HG03108 (cell line): Measurements from ENCODE around the gene PLAAT2.

ENCODE experiments used
- ATAC-seq: cut with Tn5 transposase; IDR thresholded peaks from one replicate; pipeline ENCODE4 v1.9.1; 2021; ENCODE audit warnings: moderate library complexity; ENCODE audit not compliant: unreplicated experiment

Gene PLAAT2

DNA sequence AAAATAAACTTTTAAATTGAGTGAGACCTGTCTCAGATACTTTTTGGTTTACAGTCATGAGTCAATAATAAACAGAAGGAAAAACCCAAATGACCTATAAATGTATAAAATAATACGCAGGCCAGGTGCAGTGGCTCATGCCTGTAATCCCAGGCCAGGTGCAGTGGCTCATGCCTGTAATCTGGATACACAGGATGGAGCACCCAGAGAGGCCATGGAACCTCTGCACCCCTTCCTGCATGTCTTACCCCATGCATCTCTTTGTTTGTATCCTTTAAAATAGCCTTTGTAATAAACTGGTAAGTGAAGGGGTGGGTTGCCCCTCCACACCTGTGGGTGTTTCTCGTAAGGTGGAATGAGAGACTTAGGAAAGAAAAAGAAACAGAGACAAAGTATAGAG lies 35.5 kb downstream of the PLAAT2 start:
- ATAC-seq = no peak

DNA sequence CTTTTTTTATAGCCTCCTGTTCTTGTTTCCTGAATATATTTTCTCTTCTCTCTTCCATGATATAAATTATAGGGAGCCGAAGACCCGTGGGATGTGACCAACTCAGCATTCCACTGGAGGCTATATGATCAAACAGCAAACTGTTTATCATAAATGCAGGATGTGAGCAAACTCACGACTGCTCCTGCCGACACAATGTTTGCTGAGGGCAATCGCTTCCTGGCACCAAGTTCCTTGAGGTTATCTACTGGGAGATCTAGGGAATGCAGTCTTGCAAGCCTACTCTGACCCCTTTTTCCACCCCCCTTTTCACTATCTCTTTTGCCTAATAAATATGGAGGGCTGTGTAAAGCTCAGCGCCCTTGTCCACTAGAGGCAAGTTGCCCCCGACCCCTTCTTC lies 40.0 kb downstream of the PLAAT2 start:
- no peak for ATAC-seq

DNA sequence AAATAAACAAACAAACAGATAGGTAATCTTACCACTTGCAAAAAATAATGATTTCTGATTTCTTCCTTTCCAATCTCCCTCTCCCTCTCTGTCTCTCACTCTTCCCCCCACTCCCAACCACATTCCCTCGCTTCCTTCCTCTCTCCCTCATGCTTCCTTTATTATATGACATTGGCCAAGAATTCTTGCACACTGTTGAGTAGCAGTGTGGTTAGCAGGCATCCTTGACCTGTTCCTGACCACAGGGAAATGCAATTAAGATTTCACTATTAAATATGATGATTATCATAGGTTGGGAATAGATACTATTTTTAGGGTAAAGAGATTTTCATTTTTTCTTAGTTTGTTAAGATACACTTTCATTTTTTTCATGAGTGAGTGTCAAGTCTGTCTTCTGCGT lies 41.3 kb downstream of the PLAAT2 start:
- ATAC-seq = no peak

DNA sequence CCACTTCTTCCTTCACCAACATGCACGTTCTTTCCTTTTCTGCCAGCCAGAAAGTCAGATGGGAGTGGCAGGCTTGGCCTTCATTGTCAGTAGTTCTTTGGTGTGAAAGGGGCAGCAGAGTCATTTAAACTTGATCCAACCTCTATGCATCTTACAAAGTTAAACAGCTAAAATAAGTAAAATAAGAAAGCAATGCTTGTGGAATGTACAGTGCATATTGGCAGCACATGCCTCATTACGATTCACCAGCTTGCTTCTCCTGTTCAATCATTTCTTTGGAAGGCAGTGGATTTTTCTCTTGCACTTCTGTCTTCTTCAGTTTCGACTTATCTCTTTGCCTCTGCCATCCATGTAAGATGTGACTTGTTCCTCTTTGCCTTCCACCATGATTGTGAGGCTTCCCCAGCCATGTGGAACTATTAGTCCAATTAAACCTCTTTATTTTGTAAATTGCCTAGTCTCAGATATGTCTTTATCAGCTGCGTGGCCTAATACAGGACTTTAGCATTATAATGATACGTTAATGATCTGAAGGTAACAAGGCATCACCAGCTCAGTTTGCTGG lies 42.5 kb downstream of the PLAAT2 start:
- ATAC-seq = no peak

DNA sequence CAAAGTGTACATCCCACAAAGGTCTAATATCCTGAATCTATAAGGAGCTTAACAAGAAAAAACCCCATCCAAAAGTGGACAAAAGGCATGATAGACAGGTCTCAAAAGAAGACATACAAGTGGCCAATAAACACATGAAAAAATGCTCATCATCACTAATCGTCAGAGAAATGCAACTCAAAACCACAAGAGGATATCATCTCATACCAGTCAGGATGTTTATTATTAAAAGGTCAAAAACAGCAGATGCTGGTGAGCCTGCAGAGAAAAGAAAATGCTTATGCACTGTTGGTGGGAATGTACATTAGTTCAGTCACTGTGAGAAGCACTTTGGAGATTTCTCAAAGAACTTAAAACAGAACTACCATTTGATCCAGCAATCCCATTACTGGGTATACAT lies 44.6 kb downstream of the PLAAT2 start:
- ATAC-seq = no peak

DNA sequence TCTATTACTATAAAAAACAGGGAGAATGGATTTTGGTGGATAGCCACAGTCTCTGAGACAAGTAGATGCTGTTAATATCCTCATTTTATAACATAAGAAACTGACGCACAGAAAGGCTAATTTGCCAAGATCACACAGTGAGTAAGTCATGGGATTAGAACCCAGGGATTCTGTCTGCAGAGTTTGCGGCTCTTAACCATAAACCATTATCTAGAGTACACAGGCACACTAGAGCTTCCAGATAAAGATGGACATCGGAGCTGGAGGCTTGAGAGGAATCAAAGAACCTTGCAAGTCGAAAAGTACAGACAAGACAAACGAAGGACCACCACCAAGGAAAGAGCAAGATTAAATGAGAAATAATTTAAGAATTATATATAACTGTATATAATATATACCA lies 46.0 kb downstream of the PLAAT2 start:
- ATAC-seq = no peak

DNA sequence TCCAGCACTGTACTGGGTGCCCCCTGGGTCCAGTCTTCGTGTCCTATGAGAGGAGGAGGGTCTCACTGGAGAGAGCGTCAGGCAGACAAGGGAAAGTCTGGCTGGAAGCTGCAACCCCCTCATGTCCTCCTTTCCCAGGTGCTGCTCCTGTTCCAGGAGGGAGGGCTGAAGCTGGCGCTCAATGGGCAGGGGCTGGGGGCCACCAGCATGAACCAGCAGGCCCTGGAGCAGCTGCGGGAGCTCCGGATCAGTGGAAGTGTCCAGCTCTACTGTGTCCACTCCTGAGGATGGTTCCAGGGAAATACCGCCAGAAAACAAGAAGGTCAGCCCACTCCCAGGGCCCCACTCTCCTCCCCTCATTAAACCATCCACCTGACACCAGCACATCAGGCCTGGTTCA lies 47.1 kb downstream of the PLAAT2 start:
- no peak for ATAC-seq

DNA sequence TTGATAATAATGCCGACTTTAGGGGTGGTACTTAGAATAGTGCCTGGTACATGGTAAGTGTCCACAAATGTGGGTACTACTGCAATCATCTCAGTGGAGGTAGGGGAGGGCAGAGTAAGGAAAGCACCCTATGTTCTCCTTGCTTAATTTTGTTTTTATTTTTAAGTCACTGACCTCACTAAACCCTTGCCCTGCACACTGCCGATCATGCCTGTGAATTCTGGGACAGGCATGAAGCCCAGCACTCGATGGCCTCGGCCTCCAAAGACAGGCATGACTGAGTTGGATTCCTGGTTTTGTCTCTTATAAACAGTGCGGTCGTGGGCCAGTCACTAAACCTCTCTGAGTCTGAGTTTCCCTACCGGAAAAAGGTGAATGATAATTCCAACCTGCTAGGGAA lies 50.4 kb downstream of the PLAAT2 start:
- no peak for ATAC-seq

DNA sequence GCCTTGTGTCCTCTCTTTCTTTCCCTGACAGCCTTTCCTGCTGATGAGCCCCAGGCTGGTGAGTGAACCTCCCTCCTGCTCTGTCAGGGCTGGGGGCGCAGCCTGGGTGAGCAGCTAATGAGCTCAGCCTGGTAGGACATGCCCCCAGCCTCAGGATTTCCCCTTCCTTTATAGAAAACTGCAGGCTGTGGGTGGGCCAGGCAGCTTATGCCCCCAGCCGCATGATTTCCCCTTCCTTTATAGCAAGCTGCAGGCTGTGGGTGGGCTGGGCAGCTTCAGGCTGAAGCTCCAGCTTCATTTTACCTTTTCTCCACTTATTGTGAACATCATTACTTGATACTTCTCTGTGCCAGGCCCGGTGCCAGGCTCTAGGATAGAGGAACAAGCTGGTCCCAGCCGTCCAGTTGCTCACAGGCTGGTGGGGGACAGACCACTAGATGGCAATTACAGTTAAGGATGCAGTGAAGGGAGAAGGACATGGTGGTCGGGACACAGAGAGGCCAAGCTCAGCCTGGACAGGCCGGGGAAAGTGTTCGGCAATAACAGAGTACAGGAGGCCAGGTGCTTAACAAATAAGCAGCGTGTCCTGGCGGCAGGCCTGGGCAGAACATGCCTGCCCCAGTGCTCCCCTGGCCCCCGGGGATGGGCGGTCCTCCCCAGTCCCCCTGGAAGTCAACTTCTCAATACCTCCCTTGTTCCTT lies 52.0 kb downstream of the PLAAT2 start:
- ATAC-seq = no peak

DNA sequence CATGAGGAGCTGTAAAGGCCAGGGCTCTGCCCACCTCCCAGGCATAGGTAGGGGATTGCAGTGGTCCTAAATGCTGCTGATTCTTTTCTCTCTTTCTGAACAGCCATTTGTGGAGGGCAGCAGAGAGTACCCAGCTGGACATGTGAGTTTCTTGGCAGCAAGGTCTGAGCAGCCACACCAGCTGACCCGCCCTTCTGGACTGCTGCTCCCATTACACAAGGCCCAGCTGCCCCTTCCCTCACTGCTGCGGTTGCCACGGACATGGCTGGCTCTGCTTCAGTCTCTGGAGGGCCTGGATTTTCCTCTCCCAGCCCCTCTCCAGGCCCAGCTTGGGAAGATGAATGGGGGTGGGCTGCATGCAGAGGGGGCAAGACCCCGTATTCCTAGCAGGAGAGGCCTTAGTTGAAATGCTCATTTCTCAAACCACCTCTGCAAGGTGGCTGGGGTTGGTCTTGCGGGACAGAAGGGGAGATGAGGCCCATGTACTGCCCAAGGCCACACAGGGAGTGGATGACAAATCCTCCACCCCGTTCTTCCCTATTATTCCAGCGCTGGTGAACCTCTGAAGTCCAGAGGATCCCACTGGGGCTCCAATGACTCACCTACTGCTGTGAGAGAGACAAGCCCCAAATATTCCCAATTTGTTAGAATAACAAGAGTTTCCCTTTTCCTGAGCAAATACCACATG lies 52.7 kb downstream of the PLAAT2 start:
- ATAC-seq = no peak

DNA sequence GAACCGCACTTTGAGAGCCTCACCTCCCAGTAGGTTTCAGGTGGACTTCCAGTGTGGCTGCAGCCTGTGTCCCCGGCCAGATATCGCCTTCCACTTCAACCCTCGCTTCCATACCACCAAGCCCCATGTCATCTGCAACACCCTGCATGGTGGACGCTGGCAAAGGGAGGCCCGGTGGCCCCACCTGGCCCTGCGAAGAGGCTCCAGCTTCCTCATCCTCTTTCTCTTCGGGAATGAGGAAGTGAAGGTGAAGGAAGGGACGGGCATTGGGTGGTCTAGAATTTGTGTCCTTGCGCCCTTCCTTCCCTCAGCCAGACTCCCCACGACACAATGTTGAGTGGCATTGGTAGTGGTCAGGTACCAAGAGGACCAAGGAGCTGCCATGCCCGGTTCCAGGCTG lies 54.4 kb downstream of the PLAAT2 start:
- no peak for ATAC-seq

DNA sequence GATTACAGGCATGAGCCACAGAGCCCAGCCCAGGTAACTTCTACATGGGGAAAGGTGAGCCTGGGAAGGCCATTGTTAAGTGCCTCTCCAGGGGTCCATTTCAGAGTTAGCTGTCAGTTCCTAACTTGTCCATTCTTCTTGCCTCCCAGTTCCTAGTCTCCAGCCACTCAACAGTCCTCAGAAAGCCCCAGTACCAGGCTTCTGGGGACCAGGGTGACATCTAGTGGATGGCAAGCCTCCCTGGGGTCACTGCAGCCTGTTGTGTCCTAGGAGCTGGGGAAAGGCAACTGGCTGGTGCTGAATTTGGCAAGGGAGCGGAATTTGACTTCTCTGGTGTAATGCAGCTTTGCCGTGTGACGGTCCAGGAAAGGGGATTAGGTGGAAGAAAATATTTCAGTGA lies 55.2 kb downstream of the PLAAT2 start:
- no peak for ATAC-seq

DNA sequence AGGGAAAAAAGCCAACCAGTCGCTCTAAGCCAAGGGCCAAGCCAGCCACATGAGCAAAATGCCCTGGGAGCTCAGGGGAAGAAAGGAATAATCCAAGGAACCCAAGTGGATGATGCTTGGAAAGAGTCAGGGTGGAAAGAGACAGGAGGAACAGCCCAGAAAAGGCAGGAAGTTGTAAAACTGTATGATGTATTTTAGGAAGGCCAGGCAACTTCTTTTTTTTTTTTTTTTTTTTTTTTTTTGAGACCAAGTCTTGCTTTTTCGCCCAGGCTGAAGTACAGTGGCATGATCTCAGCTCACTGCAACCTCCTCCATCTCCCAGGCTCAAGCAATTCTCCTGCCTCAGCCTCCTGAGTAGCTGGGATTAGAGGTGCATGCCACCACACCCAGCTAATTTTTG lies 55.7 kb downstream of the PLAAT2 start:
- ATAC-seq = no peak

DNA sequence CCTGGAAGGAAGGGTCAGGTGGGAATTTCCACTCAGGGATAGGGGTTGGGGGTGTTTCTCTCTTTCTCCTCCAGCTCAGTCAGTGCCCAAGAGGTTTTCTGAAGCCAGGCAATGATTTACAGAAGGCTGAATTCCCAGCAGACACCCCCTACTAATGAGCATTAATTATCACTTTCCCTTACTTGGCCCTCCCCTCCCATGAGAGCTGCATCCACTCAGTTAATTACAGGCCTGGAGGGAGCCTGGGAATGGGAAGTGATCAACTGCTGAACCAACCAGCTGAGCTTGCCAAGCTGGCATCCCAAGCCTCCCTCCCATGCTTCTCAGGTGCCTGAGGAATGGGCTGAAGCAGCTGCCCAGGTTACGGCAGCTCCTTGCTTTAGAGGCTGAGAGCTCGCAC lies 56.3 kb downstream of the PLAAT2 start:
- ATAC-seq = no peak

DNA sequence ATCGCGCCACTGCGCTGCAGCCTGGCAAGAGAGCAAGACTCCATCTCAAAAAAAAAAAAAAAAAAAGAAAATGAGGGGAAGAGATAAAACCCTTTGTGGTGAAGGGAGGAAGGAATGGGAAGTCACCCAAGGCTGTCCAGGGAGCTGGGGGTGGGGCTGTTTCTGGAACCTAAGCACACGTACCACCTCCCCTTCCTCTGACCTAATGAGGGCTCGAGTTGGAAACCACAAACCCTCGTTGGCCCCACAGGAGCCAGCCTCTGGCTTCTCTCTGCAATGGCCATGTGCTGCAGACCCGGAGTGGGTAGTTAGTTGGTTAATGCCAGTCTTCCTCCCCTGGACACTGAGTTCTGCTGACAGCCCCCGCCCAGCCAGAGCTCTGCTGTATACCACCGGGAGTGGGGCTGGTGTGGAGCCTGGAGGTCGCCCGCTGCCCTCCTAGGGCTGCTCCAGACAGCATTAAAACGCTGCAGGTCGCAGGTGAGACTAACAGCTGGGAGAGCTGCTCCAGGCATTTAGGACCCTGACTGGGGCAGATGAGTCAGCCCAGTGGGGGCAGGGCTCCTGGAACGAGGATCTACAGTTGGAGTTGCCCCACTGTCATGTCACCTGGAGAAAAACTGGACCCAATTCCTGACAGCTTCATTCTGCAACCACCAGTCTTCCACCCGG lies 57.2 kb downstream of the PLAAT2 start, which contains the start of gene LGALS12:
Gene LGALS12, plus strand, starts transcription at position 228 of the 672 bp plus-strand sequence. Its CDS starts 375 bp downstream, at position 603.
- ATAC-seq = no peak

DNA sequence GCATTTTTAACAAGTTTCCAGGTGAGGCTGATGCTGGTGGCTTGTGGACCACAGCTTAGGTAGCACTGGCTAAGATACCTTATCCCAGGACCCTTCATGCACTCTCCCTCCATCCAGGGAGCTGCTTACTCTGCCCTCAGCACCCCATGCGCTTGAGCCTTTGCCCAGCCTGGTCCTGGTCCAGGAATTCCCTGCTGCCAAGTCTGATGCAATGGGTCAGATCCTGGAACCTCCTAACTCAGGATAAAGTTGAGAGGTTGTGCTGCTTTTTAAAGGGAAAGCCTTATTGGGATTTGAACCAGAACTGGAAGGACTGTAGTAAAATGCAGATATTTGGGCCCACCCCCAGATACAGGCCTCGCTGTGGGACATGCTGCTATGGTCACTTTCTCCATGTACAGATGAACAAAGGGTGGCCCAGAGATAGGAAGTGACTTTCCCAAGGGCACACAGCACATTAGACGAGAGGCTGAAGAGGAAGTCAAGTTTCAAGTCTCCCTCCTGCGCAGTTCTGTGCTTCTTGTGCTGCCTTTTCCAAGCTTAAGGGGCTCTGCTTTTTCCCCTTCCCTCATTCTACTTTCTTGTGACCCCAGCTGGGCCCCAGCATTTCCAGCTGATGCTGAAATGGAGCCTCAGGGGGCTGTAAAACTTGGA lies 58.1 kb downstream of the PLAAT2 start:
- no peak for ATAC-seq

DNA sequence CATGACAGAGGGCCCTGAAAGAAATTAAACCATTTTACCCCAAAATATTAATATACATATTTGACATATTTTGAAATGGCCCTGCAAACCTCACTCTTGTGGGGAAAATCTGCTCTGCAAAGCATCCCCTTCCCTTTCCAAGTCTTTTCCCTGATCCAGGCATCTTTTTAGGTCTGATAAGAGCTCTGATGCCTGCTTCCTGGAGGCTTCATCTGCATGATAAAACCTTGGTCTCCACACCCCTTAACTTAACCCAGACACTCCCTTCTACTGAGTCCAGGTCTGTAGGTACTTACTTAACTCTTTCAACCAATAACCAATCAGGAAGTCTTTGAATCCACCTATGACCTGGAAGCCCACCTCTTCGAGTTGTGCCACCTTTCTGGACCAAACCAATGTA lies 59.1 kb downstream of the PLAAT2 start:
- no peak for ATAC-seq

DNA sequence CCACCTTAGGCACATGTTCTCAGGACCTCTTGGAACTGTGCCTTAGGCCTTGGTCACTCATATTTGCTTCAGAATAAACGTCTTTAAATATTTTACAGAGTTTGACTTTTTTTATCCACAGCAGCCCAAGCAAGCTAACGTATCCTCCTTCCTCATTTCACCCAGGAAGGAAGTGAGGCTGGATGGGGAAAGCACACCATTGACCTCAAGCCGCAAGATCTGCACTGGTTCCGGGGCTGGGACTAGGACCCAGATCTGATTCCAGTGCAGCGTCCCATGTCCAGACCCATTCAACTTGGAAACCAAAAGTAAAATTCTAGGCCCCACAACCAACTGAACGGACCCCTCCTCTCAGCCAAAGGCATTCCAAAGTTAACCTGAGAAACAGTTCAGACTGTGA lies 59.7 kb downstream of the PLAAT2 start:
- no peak for ATAC-seq
